Measurements from ENCODE around the gene SNAPC2.

SNAPC2 gene

GRCh38 chr19:7883105-7883504 is 37.0 kb upstream of the SNAPC2 start:
- no peak overlapping the region for H3K4me3 ChIP-seq (ENCODE audit: low read length)
- H3K9me3 ChIP-seq (replicated peaks; ENCODE audit: insufficient read depth, low read length) = no peaks in the 10 kb centered on the region
- no peaks in the 10 kb centered on the region for H4K20me1 ChIP-seq (ENCODE audit: insufficient read depth, low read length)
- H3K9me2 ChIP-seq (replicated peaks; ENCODE audit: insufficient read depth, low read length) = no peaks in the 10 kb centered on the region
- TF ChIP-seq EZH2phosphoT487 (IDR thresholded peaks at IDR 0.05; ENCODE audit: low read length) (no peak), EZH2 (optimal IDR thresholded peaks at IDR 0.05; ENCODE audit: low read depth, low read length) (no peak)
- TF ChIP-seq, protein P1, sequence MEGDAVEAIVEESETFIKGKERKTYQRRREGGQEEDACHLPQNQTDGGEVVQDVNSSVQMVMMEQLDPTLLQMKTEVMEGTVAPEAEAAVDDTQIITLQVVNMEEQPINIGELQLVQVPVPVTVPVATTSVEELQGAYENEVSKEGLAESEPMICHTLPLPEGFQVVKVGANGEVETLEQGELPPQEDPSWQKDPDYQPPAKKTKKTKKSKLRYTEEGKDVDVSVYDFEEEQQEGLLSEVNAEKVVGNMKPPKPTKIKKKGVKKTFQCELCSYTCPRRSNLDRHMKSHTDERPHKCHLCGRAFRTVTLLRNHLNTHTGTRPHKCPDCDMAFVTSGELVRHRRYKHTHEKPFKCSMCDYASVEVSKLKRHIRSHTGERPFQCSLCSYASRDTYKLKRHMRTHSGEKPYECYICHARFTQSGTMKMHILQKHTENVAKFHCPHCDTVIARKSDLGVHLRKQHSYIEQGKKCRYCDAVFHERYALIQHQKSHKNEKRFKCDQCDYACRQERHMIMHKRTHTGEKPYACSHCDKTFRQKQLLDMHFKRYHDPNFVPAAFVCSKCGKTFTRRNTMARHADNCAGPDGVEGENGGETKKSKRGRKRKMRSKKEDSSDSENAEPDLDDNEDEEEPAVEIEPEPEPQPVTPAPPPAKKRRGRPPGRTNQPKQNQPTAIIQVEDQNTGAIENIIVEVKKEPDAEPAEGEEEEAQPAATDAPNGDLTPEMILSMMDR (IDR thresholded peaks at IDR 0.05; ENCODE audit: low read length) = no peak
- no peaks in the 10 kb centered on the region for H3K36me3 ChIP-seq (replicated peaks; ENCODE audit: insufficient read depth, low read length)
- no peak for DNase-seq
- H3F3A ChIP-seq (ENCODE audit: insufficient read depth, low read length) = no peaks in the 10 kb centered on the region
- H2AFZ ChIP-seq (ENCODE audit: low read length) = no peak overlapping the region
- no peak overlapping the region for H3K9ac ChIP-seq (ENCODE audit: low read length)
- H3K79me2 ChIP-seq (ENCODE audit: low read length) = no peaks in the 10 kb centered on the region
- no peaks in the 10 kb centered on the region for H3K4me1 ChIP-seq (ENCODE audit: low read length)
- peaks cover 28% of the 10 kb centered on the region for H3K27me3 ChIP-seq (replicated peaks; ENCODE audit: insufficient read depth, low read length)
- H3K4me2 ChIP-seq (ENCODE audit: low read depth, low read length) = no peak overlapping the region
- H3K27ac ChIP-seq (ENCODE audit: low read length) = no peak overlapping the region

DNA sequence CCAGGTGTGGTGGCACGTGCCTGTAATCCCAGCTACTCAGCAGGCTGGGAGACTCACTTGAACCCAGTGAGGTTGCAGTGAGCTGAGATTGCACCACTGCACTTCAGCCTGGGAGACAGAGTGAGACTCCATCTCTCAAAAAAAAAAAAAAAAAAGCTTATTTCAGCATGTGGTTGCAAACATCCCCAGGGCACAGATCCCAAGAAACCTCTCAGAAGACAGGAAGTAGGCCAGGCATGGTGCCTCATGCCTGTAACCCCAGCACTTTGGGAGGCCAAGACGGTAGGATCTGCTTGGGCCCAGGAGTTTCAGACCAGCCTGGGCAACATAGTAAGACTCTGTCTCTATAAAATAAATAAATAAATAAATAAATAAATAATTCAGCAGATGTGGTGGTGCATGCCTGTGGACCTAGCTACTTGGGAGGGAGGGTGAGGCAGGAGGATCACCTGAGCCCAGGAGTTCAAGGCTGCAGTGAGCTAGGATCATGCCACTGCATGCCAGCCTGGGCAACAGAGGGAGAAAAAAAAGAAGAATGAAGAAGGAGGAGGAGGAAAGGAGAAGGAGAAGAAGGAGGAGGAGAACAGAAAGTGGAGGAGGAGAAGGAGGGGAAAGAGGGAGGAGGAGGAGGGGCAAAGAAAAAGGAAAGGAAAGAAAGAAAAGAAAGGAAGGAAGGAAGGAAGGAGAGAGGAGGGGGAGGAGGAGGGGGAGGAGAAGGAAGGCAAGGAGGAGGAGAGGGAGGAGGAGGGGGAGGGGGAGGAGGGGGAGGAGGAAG is 36.2 kb upstream of the SNAPC2 start:
- Histone ChIP-seq H3K4me1 (ENCODE audit: low read length) (no peaks in the 10 kb centered on the region), H3K4me3 (ENCODE audit: low read length) (no peak overlapping the region), H3K9me3 (replicated peaks; ENCODE audit: insufficient read depth, low read length) (no peaks in the 10 kb centered on the region), H3K9ac (ENCODE audit: low read length) (no peak overlapping the region), H3F3A (ENCODE audit: insufficient read depth, low read length) (no peaks in the 10 kb centered on the region), H3K79me2 (ENCODE audit: low read length) (no peaks in the 10 kb centered on the region), H4K20me1 (ENCODE audit: insufficient read depth, low read length) (no peaks in the 10 kb centered on the region), H3K9me2 (replicated peaks; ENCODE audit: insufficient read depth, low read length) (no peaks in the 10 kb centered on the region), H3K4me2 (ENCODE audit: low read depth, low read length) (no peak overlapping the region), H2AFZ (ENCODE audit: low read length) (no peak overlapping the region), H3K27ac (ENCODE audit: low read length) (no peak overlapping the region), H3K27me3 (replicated peaks; ENCODE audit: insufficient read depth, low read length) (peaks cover 37% of the 10 kb centered on the region), H3K36me3 (replicated peaks; ENCODE audit: insufficient read depth, low read length) (no peaks in the 10 kb centered on the region)
- TF ChIP-seq, protein P1 (IDR thresholded peaks at IDR 0.05; ENCODE audit: low read length) = no peak
- TF ChIP-seq EZH2 (optimal IDR thresholded peaks at IDR 0.05; ENCODE audit: low read depth, low read length) = no peak
- TF ChIP-seq EZH2phosphoT487 (IDR thresholded peaks at IDR 0.05; ENCODE audit: low read length) = no peak
- DNase-seq = no peak

GRCh38 chr19:7885818-7886217 is 34.3 kb upstream of the SNAPC2 start:
- no peak overlapping the region for H3K9ac ChIP-seq (ENCODE audit: low read length)
- TF ChIP-seq, protein P1 (IDR thresholded peaks at IDR 0.05; ENCODE audit: low read length) = no peak
- no peak for TF ChIP-seq EZH2phosphoT487 (IDR thresholded peaks at IDR 0.05; ENCODE audit: low read length)
- TF ChIP-seq EZH2 (optimal IDR thresholded peaks at IDR 0.05; ENCODE audit: low read depth, low read length) = no peak
- H3F3A ChIP-seq (ENCODE audit: insufficient read depth, low read length) = no peaks in the 10 kb centered on the region
- DNase-seq = no peak
- no peaks in the 10 kb centered on the region for H3K36me3 ChIP-seq (replicated peaks; ENCODE audit: insufficient read depth, low read length)
- H3K4me2 ChIP-seq (ENCODE audit: low read depth, low read length) = no peak overlapping the region
- no peaks in the 10 kb centered on the region for H3K9me2 ChIP-seq (replicated peaks; ENCODE audit: insufficient read depth, low read length)
- H3K4me3 ChIP-seq (ENCODE audit: low read length) = no peak overlapping the region
- H3K27ac ChIP-seq (ENCODE audit: low read length) = no peak overlapping the region
- H2AFZ ChIP-seq (ENCODE audit: low read length) = no peak overlapping the region
- H3K9me3 ChIP-seq (replicated peaks; ENCODE audit: insufficient read depth, low read length) = no peaks in the 10 kb centered on the region
- no peaks in the 10 kb centered on the region for H3K4me1 ChIP-seq (ENCODE audit: low read length)
- H3K79me2 ChIP-seq (ENCODE audit: low read length) = no peaks in the 10 kb centered on the region
- H4K20me1 ChIP-seq (ENCODE audit: insufficient read depth, low read length) = no peaks in the 10 kb centered on the region
- peaks cover 53% of the 10 kb centered on the region for H3K27me3 ChIP-seq (replicated peaks; ENCODE audit: insufficient read depth, low read length)
